GM12878 (cell line): ENCODE measurements around the gene HEPHL1. TPM values are rescaled to one million over a fixed set of nuclear protein-coding genes. Genes with fewer than 3 reads are reported as not detected.

Experiments
- ATAC-seq: fragments of 200-7000 bp; cut with Tn5 transposase; 3 replicates; pipeline ENCODE4 v1.9.1; 2020; ENCODE audit warnings: mild to moderate bottlenecking, moderate library complexity
- BruUV-seq: library from RNA; stranded (reverse); fragments of 400-500 nt; replicated peaks from 2 replicates; lab custom pipeline; 2021; lab: Mats Ljungman, UMichigan
- CTCF ChIA-PET: fragments of 300-600 bp; sonication (Branson Sonifier 250); formaldehyde crosslinking; extraction: SDS; loops from one replicate; lab custom pipeline; 2021; ENCODE audit warnings: inconsistent platforms; lab: Yijun Ruan, JAX
- POLR2A ChIA-PET: fragments of 350-600 bp; formaldehyde crosslinking; extraction: SDS; loops from one replicate; lab custom pipeline; 2021; ENCODE audit warnings: inconsistent platforms; lab: Charles Lee
- RAD21 ChIA-PET: fragments of 300-600 bp; sonication (Branson Sonifier 250); formaldehyde crosslinking; loops from one replicate; lab custom pipeline; 2023; ENCODE audit warnings: antibody characterized with exemption; ENCODE audit not compliant: unreplicated experiment; lab: Charles Lee
- SMC1A ChIA-PET: fragments of 300-600 bp; sonication (Branson Sonifier 250); formaldehyde crosslinking; loops from one replicate; lab custom pipeline; 2023; ENCODE audit not compliant: unreplicated experiment, uncharacterized antibody; lab: Charles Lee
- DNase-seq: peaks from one replicate; pipeline ENCODE4 v3.0.0-alpha.2; 2011; ENCODE audit warnings: low read depth, low spot score
- FAIRE-seq: peaks from 3 replicates; lab custom pipeline; 2011; peaks lifted over from hg19 to GRCh38; lab: Jason Lieb, UNC
- H2AFZ ChIP-seq: 2 replicates; pipeline ENCODE4 v1.6.0; 2011; ENCODE audit warnings: low read depth, low read length, control low read depth; ENCODE audit not compliant: control insufficient read depth
- H3K27ac ChIP-seq: 2 replicates; pipeline ENCODE4 v1.5.1; 2011; ENCODE audit warnings: control low read depth; ENCODE audit not compliant: control insufficient read depth, insufficient read depth
- H3K27me3 ChIP-seq, 2 experiments: replicated peaks in 1 of 2; 2 replicates each; pipeline versions ENCODE4 v1.6.0 to v1.6.1; 2011; ENCODE audit warnings: low read length in 1 of 2; ENCODE audit not compliant: control insufficient read depth in 2 of 2, insufficient read depth in 2 of 2
- H3K36me3 ChIP-seq, 2 experiments: 2 replicates each; pipeline ENCODE4 v1.5.1; 2011; ENCODE audit warnings: low read length in 1 of 2; ENCODE audit not compliant: control insufficient read depth in 2 of 2, insufficient read depth in 2 of 2
- H3K4me1 ChIP-seq: 2 replicates; pipeline ENCODE4 v1.6.1; 2011; ENCODE audit warnings: mild to moderate bottlenecking, low read length, moderate library complexity, mixed read lengths; ENCODE audit not compliant: control insufficient read depth, insufficient read depth
- H3K4me2 ChIP-seq: 2 replicates; pipeline ENCODE4 v1.6.0; 2011; ENCODE audit warnings: control low read depth; ENCODE audit not compliant: control insufficient read depth, insufficient read depth
- H3K4me3 ChIP-seq: fragments of 200-600 bp; sonication (generic); 2 replicates; pipeline ENCODE4 v1.5.1; 2016
- H3K79me2 ChIP-seq: 2 replicates; pipeline ENCODE4 v1.6.0; 2011; ENCODE audit warnings: low read length; ENCODE audit not compliant: control insufficient read depth, insufficient read depth
- H3K9ac ChIP-seq: 2 replicates; pipeline ENCODE4 v1.8.0; 2011; ENCODE audit warnings: low read length, control low read depth, mixed read lengths; ENCODE audit not compliant: control insufficient read depth, insufficient read depth
- H3K9me3 ChIP-seq: replicated peaks from 3 replicates; pipeline ENCODE4 v1.5.1; 2011; ENCODE audit warnings: mild to moderate bottlenecking, low read length; ENCODE audit not compliant: control insufficient read depth, insufficient read depth
- H4K20me1 ChIP-seq: 2 replicates; pipeline ENCODE4 v1.6.0; 2011; ENCODE audit not compliant: control insufficient read depth, insufficient read depth
- BRCA1 ChIP-seq: IDR thresholded peaks from 2 replicates; pipeline ENCODE4 v1.6.1; 2011; ENCODE audit warnings: low read depth, low read length, improper control_type of control experiment
- HCFC1 ChIP-seq: fragments of 150-350 bp; IDR thresholded peaks from 2 replicates; pipeline ENCODE4 v1.6.1; 2014; ENCODE audit warnings: low read length
- MTA3 ChIP-seq: IDR thresholded peaks from 2 replicates; pipeline ENCODE4 v1.6.1; 2012; ENCODE audit warnings: low read length, inconsistent platforms, borderline replicate concordance
- NFYB ChIP-seq: IDR thresholded peaks from 2 replicates; pipeline ENCODE4 v1.6.1; 2011; ENCODE audit warnings: low read depth, mild to moderate bottlenecking, low read length, improper control_type of control experiment, moderate library complexity; ENCODE audit not compliant: insufficient read depth
- NR2C2 ChIP-seq: IDR thresholded peaks from 2 replicates; pipeline ENCODE4 v1.6.1; 2011; ENCODE audit warnings: borderline replicate concordance, low read depth; ENCODE audit not compliant: control insufficient read depth, insufficient read length
- NR2F1 ChIP-seq: fragments of 450-650 bp; conservative IDR thresholded peaks from 2 replicates; pipeline ENCODE4 v1.6.1; 2017; ENCODE audit warnings: mild to moderate bottlenecking
- SMAD5 ChIP-seq: IDR thresholded peaks from 2 replicates; pipeline ENCODE4 v1.6.1; 2016; ENCODE audit warnings: antibody characterized with exemption, low read depth
- SMC3 ChIP-seq: IDR thresholded peaks from 2 replicates; pipeline ENCODE4 v1.6.1; 2011; ENCODE audit warnings: low read length, improper control_type of control experiment, borderline replicate concordance
- SUPT20H ChIP-seq: IDR thresholded peaks from 2 replicates; pipeline ENCODE4 v1.6.1; 2011; ENCODE audit warnings: low read depth, mild to moderate bottlenecking, low read length, moderate library complexity, borderline replicate concordance; ENCODE audit not compliant: control insufficient read depth
- TCF3 ChIP-seq: IDR thresholded peaks from 2 replicates; pipeline ENCODE4 v1.6.1; 2012; ENCODE audit warnings: low read depth, mild to moderate bottlenecking, low read length, borderline replicate concordance; ENCODE audit not compliant: insufficient read depth
- ZBED1 ChIP-seq: IDR thresholded peaks from 2 replicates; pipeline ENCODE4 v1.6.1; 2016; ENCODE audit warnings: borderline replicate concordance
- ZNF274 ChIP-seq: IDR thresholded peaks from one replicate; pipeline ENCODE4 v1.8.0; 2011; ENCODE audit not compliant: insufficient read length, insufficient read depth
- WGBS: methylation state at CpG from one replicate; pipeline ENCODE4 v1.1.6; 2016; ENCODE audit warnings: low lambda C conversion rate; ENCODE audit not compliant: insufficient replicate concordance, insufficient coverage; ENCODE audit errors: missing lambda C conversion rate; 5-methylcytosine and 5-hydroxymethylcytosine counted together
- in situ Hi-C: fragments of 300-500 bp; cut with MboI; formaldehyde crosslinking; loops from 9 replicates; pipeline ENCODE4 v1.14.3; 2018; ENCODE audit warnings: mixed read lengths
- intact Hi-C: fragments of 100-400 bp; cut with micrococcal nuclease; formaldehyde crosslinking; loops from one replicate; pipeline ENCODE4 v1.14.2; 2022; ENCODE audit not compliant: unreplicated experiment
- polyA plus RNA-seq, 11 experiments: library from polyadenylated mRNA; depleted of rRNA in 4 of 11; unstranded in 6 of 11; stranded (reverse) in 5 of 11; fragments of >200 nt; fragmentation: Nextera tagmentation in 4 of 11; fragmentation: Illumina TruSeq in 1 of 11; extraction: Ambion mirVana in 4 of 11; extraction: Trizol in 1 of 11; gene quantifications; 1 replicate in 1 of 11; 2 replicates in 10 of 11; pipeline versions ENCODE4 v1.2.1 to v1.2.3, GENCODE V29; 2011 to 2016; ENCODE audit warnings: inconsistent platforms in 2 of 11, missing spikeins in 2 of 11, low read depth in 1 of 11
- total RNA-seq, 4 experiments: library from RNA; depleted of rRNA in 3 of 4; stranded (reverse); fragments of >200 nt in 3 of 4; fragmentation: Illumina TruSeq in 1 of 4; extraction: Trizol in 1 of 4; gene quantifications; 2 replicates each; pipeline versions ENCODE4 v1.2.1 to v1.2.3, GENCODE V29; 2013 to 2021
- TF ChIP-seq, protein P1 (sequence below): IDR thresholded peaks from 2 replicates; pipeline ENCODE4 v1.6.1; 2011; ENCODE audit warnings: low read depth, low read length, improper control_type of control experiment, borderline replicate concordance
- TF ChIP-seq, protein P2 (sequence below): IDR thresholded peaks from 2 replicates; pipeline ENCODE4 v1.6.1; 2012; ENCODE audit warnings: low read depth, low read length, improper control_type of control experiment

Gene HEPHL1
- total and polyA plus RNA-seq, 10 of the 15 experiments (the other 5 are each of a cell fraction or from before 2014, with no cell fraction given) = 0.02 to 0.08 (median 0.05) TPM; not detected in 6

DNA sequence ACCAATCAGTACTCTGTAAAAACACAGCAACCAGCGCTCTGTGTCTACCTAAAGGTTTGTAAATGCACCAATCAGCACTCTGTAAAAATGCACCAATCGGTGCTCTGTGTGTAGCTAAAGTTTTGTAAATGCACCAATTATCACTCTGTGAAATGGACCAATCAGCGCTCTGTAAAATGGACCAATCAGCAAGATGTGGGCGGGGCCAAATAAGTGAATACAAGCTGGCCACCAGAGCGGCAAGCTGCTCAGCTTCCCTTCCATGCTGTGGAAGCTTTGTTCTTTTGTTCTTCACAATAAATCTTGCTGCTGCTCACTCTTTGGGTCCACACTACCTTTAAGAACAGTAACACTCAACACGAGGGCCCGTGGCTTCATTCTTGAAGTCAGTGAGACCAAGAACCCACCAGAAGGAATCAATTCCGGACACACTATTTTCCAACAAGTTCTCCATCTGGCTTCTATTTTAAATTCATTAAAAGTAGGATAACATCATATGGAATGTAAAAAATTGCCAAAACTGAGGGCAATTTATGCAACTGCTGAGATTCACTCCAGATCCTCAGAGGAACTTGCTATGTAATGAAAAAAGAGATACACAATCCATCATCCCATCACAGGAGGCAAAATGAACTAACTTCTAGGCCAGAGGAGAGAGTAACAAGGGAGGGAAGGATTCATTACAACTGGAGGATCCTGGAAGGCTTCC lies 104.4 kb downstream of the HEPHL1 start:
- Histone ChIP-seq H3K4me1 (peaks cover 6% of the 10 kb centered on the region), H3K9ac (no peak overlapping the region), H3K4me2 (no peak overlapping the region), H2AFZ (no peak overlapping the region), H3K36me3 (no peaks in the 10 kb centered on the region), H3K27me3 (no peaks in the 10 kb centered on the region), H4K20me1 (no peaks in the 10 kb centered on the region), H3K9me3 (no peaks in the 10 kb centered on the region; the same call in 2 of the 3 replicates), H3K79me2 (peaks cover 29% of the 10 kb centered on the region), H3K27ac (no peak overlapping the region), H3K4me3 (no peak overlapping the region)
- BruUV-seq = no TSS peak
- FAIRE-seq (no peak), DNase-seq (no peak), ATAC-seq (no peak)
- RAD21 ChIA-PET = no interaction called here
- 80% methylated on average over 8 of the region's 8 CpGs for WGBS
- CTCF ChIA-PET = interaction anchor here (0.7 kb wide), 1 partner anchor 1990 kb away, joined by 3 read pairs; no protein-coding TSS in a partner anchor
- TF ChIP-seq, protein P1, sequence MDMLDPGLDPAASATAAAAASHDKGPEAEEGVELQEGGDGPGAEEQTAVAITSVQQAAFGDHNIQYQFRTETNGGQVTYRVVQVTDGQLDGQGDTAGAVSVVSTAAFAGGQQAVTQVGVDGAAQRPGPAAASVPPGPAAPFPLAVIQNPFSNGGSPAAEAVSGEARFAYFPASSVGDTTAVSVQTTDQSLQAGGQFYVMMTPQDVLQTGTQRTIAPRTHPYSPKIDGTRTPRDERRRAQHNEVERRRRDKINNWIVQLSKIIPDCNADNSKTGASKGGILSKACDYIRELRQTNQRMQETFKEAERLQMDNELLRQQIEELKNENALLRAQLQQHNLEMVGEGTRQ = no peak
- TF ChIP-seq NFYB = peak; percentile 78
- SMC1A ChIA-PET = interaction anchor here (1.4 kb wide), 1 partner anchor 16 kb away, joined by 3 read pairs; no protein-coding TSS in a partner anchor
- in situ Hi-C loops (no loop called here), intact Hi-C loops (loop anchor here (5.0 kb wide), 1 partner anchor 367 kb away; the partner anchor contains the start of genes ANKRD49 and MRE11)
- POLR2A ChIA-PET = no interaction called here

DNA sequence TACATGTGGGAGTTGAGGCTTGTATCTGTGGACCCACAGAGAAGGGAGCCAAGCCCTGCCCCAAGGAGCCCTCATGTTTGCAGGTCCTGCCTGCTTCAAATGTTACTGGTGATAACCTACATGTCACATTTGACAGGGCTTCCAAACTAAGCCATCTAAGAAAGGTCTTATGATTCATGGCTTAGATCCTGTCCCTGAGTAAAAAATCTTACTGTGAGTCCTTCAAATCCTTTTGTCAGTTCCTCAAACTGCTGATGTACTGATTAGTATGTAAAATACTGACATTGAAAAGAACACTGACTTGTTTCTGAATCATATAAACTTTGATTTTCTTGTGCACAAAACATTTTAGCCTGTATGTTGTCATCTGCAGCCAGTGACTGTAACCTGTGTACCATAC lies 106.5 kb downstream of the HEPHL1 start:
- ChIA-PET SMC1A (interaction anchor here (1.4 kb wide), 1 partner anchor 56 kb away, joined by 3 read pairs; no protein-coding TSS in a partner anchor), RAD21 (interaction anchor here (1.4 to 1.5 kb wide), 2 partner anchors 344 to 377 kb away, joined by 3 to 4 read pairs; partner anchors contain the start of gene MED17), POLR2A (interaction anchor here (1.9 kb wide), 1 partner anchor 10 kb away, joined by 8 read pairs; no protein-coding TSS in a partner anchor), CTCF (interaction anchor here (0.6 to 1.6 kb wide), 3 partner anchors 8 to 376 kb away, joined by 3 read pairs; no protein-coding TSS in a partner anchor)
- Histone ChIP-seq H2AFZ (peak overlapping the region; percentile 90), H3K79me2 (peaks cover 49% of the 10 kb centered on the region), H3K27ac (peak overlapping the region; percentile 72), H3K4me2 (peak overlapping the region; percentile 95), H3K4me3 (peak overlapping the region; percentile 86), H3K9ac (peak overlapping the region; percentile 72), H3K27me3 (no peaks in the 10 kb centered on the region), H4K20me1 (no peaks in the 10 kb centered on the region), H3K36me3 (no peaks in the 10 kb centered on the region), H3K9me3 (no peaks in the 10 kb centered on the region; the same call in 2 of the 3 replicates), H3K4me1 (peaks cover 10% of the 10 kb centered on the region)
- intact Hi-C loops (loop anchor here (5.0 kb wide), 1 partner anchor 365 kb away; the partner anchor contains the start of genes ANKRD49 and MRE11), in situ Hi-C loops (no loop called here)
- DNase-seq (no peak), ATAC-seq (no peak), FAIRE-seq (no peak)
- no TSS peak for BruUV-seq
- no peak for TF ChIP-seq TCF3
- TF ChIP-seq SUPT20H = no peak
- no peak for TF ChIP-seq BRCA1
- TF ChIP-seq, protein P2, sequence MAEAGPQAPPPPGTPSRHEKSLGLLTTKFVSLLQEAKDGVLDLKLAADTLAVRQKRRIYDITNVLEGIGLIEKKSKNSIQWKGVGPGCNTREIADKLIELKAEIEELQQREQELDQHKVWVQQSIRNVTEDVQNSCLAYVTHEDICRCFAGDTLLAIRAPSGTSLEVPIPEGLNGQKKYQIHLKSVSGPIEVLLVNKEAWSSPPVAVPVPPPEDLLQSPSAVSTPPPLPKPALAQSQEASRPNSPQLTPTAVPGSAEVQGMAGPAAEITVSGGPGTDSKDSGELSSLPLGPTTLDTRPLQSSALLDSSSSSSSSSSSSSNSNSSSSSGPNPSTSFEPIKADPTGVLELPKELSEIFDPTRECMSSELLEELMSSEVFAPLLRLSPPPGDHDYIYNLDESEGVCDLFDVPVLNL = no peak
- no peak for TF ChIP-seq SMC3
- TF ChIP-seq HCFC1 = no peak
- TF ChIP-seq ZBED1 = no peak
- no peak for TF ChIP-seq ZNF274
- no peak for TF ChIP-seq NR2C2
- no peak for TF ChIP-seq SMAD5
- TF ChIP-seq MTA3 = no peak
- no peak for TF ChIP-seq NR2F1
